ENCODE measurements around the gene RNF157. TPM values are rescaled to one million over a fixed set of nuclear protein-coding genes. Genes with fewer than 3 reads are reported as not detected.

The RNF157 gene
- total RNA-seq, 1 donor, result 0.36 TPM

DNA sequence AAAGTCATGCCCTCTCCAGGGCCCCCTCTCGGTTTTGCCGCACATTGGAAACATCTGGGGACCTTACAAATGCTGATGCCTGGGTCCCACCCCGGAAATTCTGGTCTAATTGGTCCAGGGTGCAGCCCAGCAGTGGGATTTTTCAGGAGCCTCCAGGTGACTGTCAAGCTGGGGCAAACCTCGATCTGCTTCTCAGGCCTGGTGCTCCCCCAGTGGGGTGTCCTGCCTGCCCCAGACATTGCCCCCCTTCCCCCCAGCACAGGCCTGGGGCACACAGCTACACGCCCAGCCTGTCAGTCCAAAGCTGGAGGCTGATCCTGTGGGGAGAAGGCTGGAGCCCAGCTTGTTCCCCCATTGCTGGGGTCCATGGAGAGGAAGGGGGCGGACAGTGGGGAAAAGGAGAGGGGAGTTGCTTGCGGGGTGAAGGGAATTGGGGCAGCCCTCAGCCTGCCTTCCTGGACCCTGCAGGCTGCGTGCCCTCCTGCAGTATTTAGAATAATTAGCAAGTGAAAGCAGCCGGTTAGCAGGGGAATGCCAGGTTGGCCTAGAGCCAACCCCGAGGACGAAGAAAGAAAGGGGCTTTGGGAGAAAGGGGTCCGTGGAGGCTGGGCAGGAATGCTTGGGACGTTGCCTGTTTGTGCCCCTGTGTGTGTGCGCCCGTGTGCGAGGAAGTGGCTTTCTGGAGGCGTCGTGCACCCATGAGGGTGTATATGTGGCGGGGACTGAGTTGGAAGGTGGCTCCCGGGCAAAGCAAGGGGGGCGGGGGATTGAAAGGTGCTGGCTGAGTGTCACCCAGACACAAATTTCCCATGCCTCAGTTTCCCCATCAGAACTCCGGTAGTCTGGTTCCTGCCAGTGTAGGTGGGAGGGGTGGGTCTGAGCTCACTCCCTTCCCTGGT is 105.1 kb downstream of the RNF157 start:
- Histone ChIP-seq H4K20me1 (ENCODE audit: insufficient read depth, low read length) (no peaks in the 10 kb centered on the region), H3K4me1 (ENCODE audit: insufficient read depth, low read length) (no peaks in the 10 kb centered on the region), H3K36me3 (ENCODE audit: insufficient read depth, low read length) (no peaks in the 10 kb centered on the region), H2AFZ (ENCODE audit: low read length) (no peak overlapping the region), H3K79me2 (ENCODE audit: insufficient read depth, low read length) (no peaks in the 10 kb centered on the region), H3K27ac (ENCODE audit: low read depth, low read length) (no peak overlapping the region), H3K4me2 (ENCODE audit: insufficient read depth, low read length) (no peak overlapping the region), H3K9me3 (ENCODE audit: low read depth, low read length) (no peaks in the 10 kb centered on the region), H3K27me3 (ENCODE audit: insufficient read depth, low read length) (peaks cover 60% of the 10 kb centered on the region), H3K4me3 (ENCODE audit: insufficient read depth, low read length) (no peak overlapping the region)
- TF ChIP-seq CTCF (IDR thresholded peaks at IDR 0.05; ENCODE audit: extremely low read depth, low read depth, low read length), result no peak
- peak; percentile 83 for DNase-seq (ENCODE audit: insufficient read length, low spot score, missing footprints)

GRCh38 chr17:76132574-76133338 is 107.5 kb downstream of the RNF157 start:
- Histone ChIP-seq H3K4me2 (ENCODE audit: insufficient read depth, low read length) (no peak overlapping the region), H3K79me2 (ENCODE audit: insufficient read depth, low read length) (no peaks in the 10 kb centered on the region), H3K4me1 (ENCODE audit: insufficient read depth, low read length) (no peaks in the 10 kb centered on the region), H4K20me1 (ENCODE audit: insufficient read depth, low read length) (no peaks in the 10 kb centered on the region), H3K4me3 (ENCODE audit: insufficient read depth, low read length) (no peak overlapping the region), H3K27me3 (ENCODE audit: insufficient read depth, low read length) (peaks cover 38% of the 10 kb centered on the region), H3K27ac (ENCODE audit: low read depth, low read length) (no peak overlapping the region), H2AFZ (ENCODE audit: low read length) (no peak overlapping the region), H3K36me3 (ENCODE audit: insufficient read depth, low read length) (no peaks in the 10 kb centered on the region), H3K9me3 (ENCODE audit: low read depth, low read length) (no peaks in the 10 kb centered on the region)
- no peak for TF ChIP-seq CTCF (IDR thresholded peaks at IDR 0.05; ENCODE audit: extremely low read depth, low read depth, low read length)
- peak; percentile 74 for DNase-seq (ENCODE audit: insufficient read length, low spot score, missing footprints)

DNA sequence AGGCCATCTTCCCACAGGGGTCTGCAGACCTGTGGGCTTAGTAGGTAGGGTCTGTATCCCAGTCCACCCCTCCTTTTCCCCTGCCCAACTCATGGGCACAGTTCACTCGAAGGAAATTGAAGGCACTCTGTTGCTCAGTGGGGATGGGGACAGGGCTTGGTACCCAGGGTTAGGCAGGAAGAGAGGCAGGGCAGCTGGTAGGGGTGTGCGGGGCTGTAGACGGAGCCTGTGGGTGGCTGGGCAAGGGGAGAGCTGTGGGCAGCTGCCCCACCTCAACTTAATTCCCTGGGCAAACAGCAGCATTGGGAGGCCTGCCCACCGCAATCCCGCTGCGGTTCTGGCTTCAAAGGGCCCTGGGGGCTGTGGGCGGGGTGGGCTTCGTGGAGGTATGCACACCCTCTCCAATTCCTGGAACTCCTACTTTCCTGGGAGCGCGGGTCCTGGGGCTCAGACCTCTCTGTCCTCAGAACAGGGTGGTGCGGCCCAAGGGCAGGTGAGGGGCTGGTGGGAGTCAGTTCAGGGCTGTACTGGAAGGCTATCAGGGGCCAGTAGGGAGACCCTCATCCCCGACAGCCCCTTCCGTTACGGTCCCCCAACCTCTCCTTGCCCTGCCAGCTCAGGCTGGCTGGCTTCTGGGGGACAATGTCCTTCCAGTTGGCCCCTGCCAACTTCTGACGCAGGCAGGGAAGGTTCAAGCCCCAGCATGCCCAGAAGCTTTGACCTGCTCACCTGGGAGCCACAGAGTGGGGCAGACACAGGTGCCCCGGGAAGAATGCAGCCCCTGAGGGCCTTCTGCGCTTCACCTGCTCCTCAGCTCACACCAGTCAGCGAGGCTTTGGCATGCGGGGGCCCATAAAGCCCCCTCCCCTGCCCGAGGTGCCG is 108.4 kb downstream of the RNF157 start:
- Histone ChIP-seq H3K4me3 (ENCODE audit: insufficient read depth, low read length) (no peak overlapping the region), H3K9me3 (ENCODE audit: low read depth, low read length) (no peaks in the 10 kb centered on the region), H3K79me2 (ENCODE audit: insufficient read depth, low read length) (no peaks in the 10 kb centered on the region), H3K4me2 (ENCODE audit: insufficient read depth, low read length) (no peak overlapping the region), H3K27me3 (ENCODE audit: insufficient read depth, low read length) (peaks cover 32% of the 10 kb centered on the region), H3K4me1 (ENCODE audit: insufficient read depth, low read length) (no peaks in the 10 kb centered on the region), H2AFZ (ENCODE audit: low read length) (no peak overlapping the region), H4K20me1 (ENCODE audit: insufficient read depth, low read length) (no peaks in the 10 kb centered on the region), H3K27ac (ENCODE audit: low read depth, low read length) (no peak overlapping the region), H3K36me3 (ENCODE audit: insufficient read depth, low read length) (no peaks in the 10 kb centered on the region)
- TF ChIP-seq CTCF (IDR thresholded peaks at IDR 0.05; ENCODE audit: extremely low read depth, low read depth, low read length), result no peak
- DNase-seq (ENCODE audit: insufficient read length, low spot score, missing footprints), result peak; percentile 69

All from osteoblast (primary cell).